ENCODE measurements around the gene ZNF503.

ZNF503 gene

GRCh38 chr10:75431180-75432111 lies 29.9 kb upstream of the ZNF503 start, which contains the start of gene LRMDA:
Gene LRMDA (plus strand): TSS chr10:75431624.
- DNase-seq (ENCODE audit: low read depth in 2 of 2) = no peak

GRCh38 chr10:75430000-75430763 lies 28.6 kb upstream of the ZNF503 start:
- no peak for DNase-seq (ENCODE audit: low read depth in 2 of 2)

GRCh38 chr10:75429159-75429827 lies 27.7 kb upstream of the ZNF503 start:
- DNase-seq (ENCODE audit: low read depth in 2 of 2) = no peak

- no peak for DNase-seq (ENCODE audit: low read depth in 2 of 2)
Observed at GRCh38 chr10:75428434-75429158, 27.0 kb upstream of the ZNF503 start.

- no peak for DNase-seq (ENCODE audit: low read depth in 2 of 2)
Observed at GRCh38 chr10:75427951-75428350, 26.4 kb upstream of the ZNF503 start.

- DNase-seq (ENCODE audit: low read depth in 2 of 2) = no peak
Observed at GRCh38 chr10:75426880-75427279, 25.3 kb upstream of the ZNF503 start.

- no peak for DNase-seq (ENCODE audit: low read depth in 2 of 2)
Observed at GRCh38 chr10:75425291-75426079, 23.9 kb upstream of the ZNF503 start.

GRCh38 chr10:75424571-75424970 lies 23.0 kb upstream of the ZNF503 start:
- no peak for DNase-seq (ENCODE audit: low read depth in 2 of 2)

GRCh38 chr10:75422913-75423312 lies 21.3 kb upstream of the ZNF503 start:
- no peak for DNase-seq (ENCODE audit: low read depth in 2 of 2)

- no peak for DNase-seq (ENCODE audit: low read depth in 2 of 2)
Observed at GRCh38 chr10:75418712-75419111, 17.1 kb upstream of the ZNF503 start.

GRCh38 chr10:75418293-75418692 lies 16.7 kb upstream of the ZNF503 start:
- no peak for DNase-seq (ENCODE audit: low read depth in 2 of 2)

GRCh38 chr10:75417522-75417927 lies 16.0 kb upstream of the ZNF503 start:
- DNase-seq (ENCODE audit: low read depth in 2 of 2) = no peak

- no peak for DNase-seq (ENCODE audit: low read depth in 2 of 2)
Observed at GRCh38 chr10:75414527-75414926, 13.0 kb upstream of the ZNF503 start.

GRCh38 chr10:75410132-75411005 lies 8.8 kb upstream of the ZNF503 start:
- no peak for DNase-seq (ENCODE audit: low read depth in 2 of 2)

GRCh38 chr10:75408911-75409885 lies 7.6 kb upstream of the ZNF503 start:
- no peak for DNase-seq (ENCODE audit: low read depth in 2 of 2)

- DNase-seq (ENCODE audit: low read depth in 2 of 2) = no peak
Observed at GRCh38 chr10:75408509-75408875, 6.9 kb upstream of the ZNF503 start.

- no peak for DNase-seq (ENCODE audit: low read depth in 2 of 2)
Observed at GRCh38 chr10:75407713-75408508, 6.3 kb upstream of the ZNF503 start.

GRCh38 chr10:75407224-75407712 lies 5.7 kb upstream of the ZNF503 start:
- DNase-seq (ENCODE audit: low read depth in 2 of 2) = no peak
